Neuronal stem cell (in vitro differentiated cells): ENCODE data around the gene FBXL20.
"Not testable (repeated sequence)": the region's sequence is repeated elsewhere in the genome, so short reads cannot be mapped to it uniquely, and the experiment has no call there.

Experiments
- DNase-seq: peaks from one replicate; pipeline ENCODE4 v3.0.0-alpha.2; 2013; ENCODE audit warnings: low spot score
- H2AFZ ChIP-seq: one replicate; pipeline ENCODE4 v1.6.1; 2013; ENCODE audit warnings: mild to moderate bottlenecking, low read length, inconsistent platforms
- H2AK5ac ChIP-seq: 2 replicates; pipeline ENCODE4 v1.6.1; 2013; ENCODE audit warnings: low read depth, mild to moderate bottlenecking, inconsistent platforms, low read length, moderate library complexity, mixed read lengths
- H2BK120ac ChIP-seq: 2 replicates; pipeline ENCODE4 v1.6.1; 2013; ENCODE audit warnings: low read depth, mild to moderate bottlenecking, inconsistent platforms, low read length, moderate library complexity, mixed read lengths
- H2BK12ac ChIP-seq: one replicate; pipeline ENCODE4 v1.6.1; 2013; ENCODE audit warnings: low read length, inconsistent platforms
- H2BK15ac ChIP-seq: 2 replicates; pipeline ENCODE4 v1.6.1; 2013; ENCODE audit warnings: mild to moderate bottlenecking, low read length, inconsistent platforms, mixed read lengths
- H2BK5ac ChIP-seq: one replicate; pipeline ENCODE4 v1.6.1; 2013; ENCODE audit warnings: inconsistent platforms, mild to moderate bottlenecking, low read length, moderate library complexity
- H3K14ac ChIP-seq: one replicate; pipeline ENCODE4 v1.6.1; 2013; ENCODE audit warnings: low read length, inconsistent platforms
- H3K18ac ChIP-seq: 2 replicates; pipeline ENCODE4 v1.6.1; 2013; ENCODE audit warnings: low read length, inconsistent platforms
- H3K23ac ChIP-seq: 2 replicates; pipeline ENCODE4 v1.6.1; 2013; ENCODE audit warnings: low read depth, mild to moderate bottlenecking, mixed read lengths, low read length, inconsistent platforms; ENCODE audit not compliant: poor library complexity
- H3K27ac ChIP-seq: replicated peaks from 3 replicates; pipeline ENCODE4 v1.5.1; 2013; ENCODE audit warnings: low read length, inconsistent platforms
- H3K27me3 ChIP-seq, 3 experiments: 2 replicates each; pipeline ENCODE4 v1.6.1; 2013; ENCODE audit warnings: low read length in 3 of 3, mild to moderate bottlenecking in 2 of 3, inconsistent platforms in 1 of 3, low read depth in 1 of 3, mixed read lengths in 1 of 3, moderate library complexity in 1 of 3; ENCODE audit not compliant: control insufficient read depth in 3 of 3, insufficient read depth in 3 of 3
- H3K36me3 ChIP-seq, 2 donors: replicated peaks in 1 of 2; 2 replicates each; pipeline ENCODE4 v1.6.1; 2013; ENCODE audit warnings: low read length in 2 of 2; ENCODE audit not compliant: control insufficient read depth in 2 of 2, insufficient read depth in 2 of 2
- H3K4ac ChIP-seq: 2 replicates; pipeline ENCODE4 v1.6.1; 2013; ENCODE audit warnings: inconsistent platforms, mild to moderate bottlenecking, low read length, moderate library complexity
- H3K4me1 ChIP-seq, 2 donors: 1 replicate in 1 of 2; 2 replicates in 1 of 2; pipeline ENCODE4 v1.6.1; 2013; ENCODE audit warnings: low read length in 2 of 2, low read depth in 1 of 2; ENCODE audit not compliant: control insufficient read depth in 2 of 2, insufficient read depth in 1 of 2
- H3K4me2 ChIP-seq: one replicate; pipeline ENCODE4 v1.6.1; 2013; ENCODE audit warnings: mild to moderate bottlenecking, low read length, inconsistent platforms; ENCODE audit not compliant: insufficient read depth, poor library complexity, severe bottlenecking
- H3K4me3 ChIP-seq, 2 donors: 2 replicates each; pipeline ENCODE4 v1.5.1; 2013; ENCODE audit warnings: low read length in 2 of 2, mild to moderate bottlenecking in 2 of 2, inconsistent platforms in 1 of 2, moderate library complexity in 1 of 2
- H3K79me1 ChIP-seq: one replicate; pipeline ENCODE4 v1.6.1; 2013; ENCODE audit warnings: low read depth, mild to moderate bottlenecking, inconsistent platforms, low read length, moderate library complexity
- H3K9ac ChIP-seq: one replicate; pipeline ENCODE4 v1.6.1; 2013; ENCODE audit warnings: mild to moderate bottlenecking, low read depth, low read length, inconsistent platforms; ENCODE audit not compliant: poor library complexity
- H3K9me3 ChIP-seq, 2 donors: replicated peaks in 1 of 2; 2 replicates each; pipeline versions ENCODE3 to v1.6.1; 2013; ENCODE audit warnings: low read length in 2 of 2, mild to moderate bottlenecking in 2 of 2, inconsistent platforms in 1 of 2, low read depth in 1 of 2, mixed read lengths in 1 of 2, moderate library complexity in 1 of 2; ENCODE audit not compliant: control insufficient read depth in 2 of 2, insufficient read depth in 1 of 2
- H4K8ac ChIP-seq: one replicate; pipeline ENCODE4 v1.6.1; 2013; ENCODE audit warnings: low read depth, mild to moderate bottlenecking, inconsistent platforms, low read length, moderate library complexity
- H4K91ac ChIP-seq: one replicate; pipeline ENCODE4 v1.6.1; 2013; ENCODE audit warnings: low read length, low read depth, mild to moderate bottlenecking, inconsistent platforms; ENCODE audit not compliant: poor library complexity
- WGBS, 2 donors: extraction: QIAGEN DNeasy Blood & Tissue Kit; methylation state at CpG; one replicate each; pipeline ENCODE4 v1.1.7; 2013; ENCODE audit warnings: missing lambda C conversion rate in 2 of 2, mixed read lengths in 1 of 2; ENCODE audit not compliant: insufficient read length in 2 of 2, insufficient replicate concordance in 1 of 2; ENCODE audit errors: extremely low coverage in 2 of 2; 5-methylcytosine and 5-hydroxymethylcytosine counted together

The FBXL20 gene

GRCh38 chr17:39261286-39261685, 140.1 kb downstream of the FBXL20 start:
- Histone ChIP-seq H3K27ac (no peak overlapping the region), H3K79me1 (no peaks in the 10 kb centered on the region)
- WGBS, 2 donors: no CpG with 5 or more reads among the region's 7 CpGs

GRCh38 chr17:39252788-39253460, 148.5 kb downstream of the FBXL20 start:
- no peak overlapping the region for H2BK5ac ChIP-seq
- no peak overlapping the region for H2BK15ac ChIP-seq
- no peak overlapping the region for H3K18ac ChIP-seq
- no peak overlapping the region for H4K8ac ChIP-seq
- H2BK120ac ChIP-seq: no peak overlapping the region
- WGBS, 2 donors: no CpG with 5 or more reads among the region's 7 CpGs
- H4K91ac ChIP-seq: no peak overlapping the region
- no peaks in the 10 kb centered on the region for H3K9me3 ChIP-seq
- H3K27ac ChIP-seq: no peak overlapping the region
- H2BK12ac ChIP-seq: no peak overlapping the region
- DNase-seq: no peak
- no peaks in the 10 kb centered on the region for H3K27me3 ChIP-seq
- no peaks in the 10 kb centered on the region for H3K4me1 ChIP-seq
- no peak overlapping the region for H3K23ac ChIP-seq
- H2AK5ac ChIP-seq: no peak overlapping the region
- H3K9ac ChIP-seq: no peak overlapping the region
- H3K36me3 ChIP-seq: peaks cover 7 to 41% of the 10 kb centered on the region in 2 donors
- H3K4me3 ChIP-seq: no peak overlapping the region
- H3K14ac ChIP-seq: no peak overlapping the region
- H2AFZ ChIP-seq: no peak overlapping the region
- no peak overlapping the region for H3K4me2 ChIP-seq
- no peak overlapping the region for H3K4ac ChIP-seq
- no peaks in the 10 kb centered on the region for H3K79me1 ChIP-seq

More at GRCh38 chr17:39261286-39261685, 140.1 kb downstream of the FBXL20 start:
- Histone ChIP-seq H4K8ac (no peak overlapping the region), H3K23ac (no peak overlapping the region), H3K4ac (no peak overlapping the region), H3K27me3 (no peaks in the 10 kb centered on the region), H3K4me3 (no peak overlapping the region), H2BK12ac (no peak overlapping the region), H2AFZ (no peak overlapping the region), H3K4me1 (no peaks in the 10 kb centered on the region), H3K4me2 (no peak overlapping the region), H4K91ac (no peak overlapping the region), H3K36me3 (peaks cover 16 to 91% of the 10 kb centered on the region in 2 donors), H3K9ac (no peak overlapping the region), H2AK5ac (no peak overlapping the region), H3K18ac (no peak overlapping the region), H3K14ac (no peak overlapping the region), H2BK5ac (no peak overlapping the region), H2BK15ac (no peak overlapping the region), H2BK120ac (no peak overlapping the region), H3K9me3 (no peaks in the 10 kb centered on the region)
- DNase-seq: no peak

DNA sequence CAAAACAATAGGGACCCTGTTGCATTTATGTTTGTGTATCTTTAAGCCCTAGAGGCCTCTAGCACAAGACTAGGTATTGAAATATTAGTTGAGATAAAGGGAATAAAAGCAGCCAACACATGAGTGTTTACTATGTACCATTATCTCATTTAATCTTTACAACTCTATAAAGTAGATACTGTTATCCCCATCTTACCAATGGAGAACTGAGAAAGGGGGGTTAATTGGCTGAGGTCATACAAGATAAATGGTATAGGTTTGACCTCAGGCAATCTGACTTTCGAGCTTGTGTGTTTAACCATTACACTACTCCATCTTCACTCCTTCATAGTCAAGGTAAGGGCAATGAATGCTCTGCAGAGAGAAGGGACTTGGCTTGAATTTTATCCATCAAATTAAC, 149.4 kb downstream of the FBXL20 start:
- Histone ChIP-seq H3K36me3 (peaks cover 5 to 33% of the 10 kb centered on the region in 2 donors), H3K14ac (no peak overlapping the region), H4K8ac (no peak overlapping the region), H2AK5ac (no peak overlapping the region), H3K9me3 (no peaks in the 10 kb centered on the region), H3K4me2 (no peak overlapping the region), H3K4me1 (no peaks in the 10 kb centered on the region), H3K9ac (no peak overlapping the region), H2BK120ac (no peak overlapping the region), H3K18ac (no peak overlapping the region), H3K27ac (no peak overlapping the region), H2AFZ (no peak overlapping the region), H3K4me3 (no peak overlapping the region), H4K91ac (no peak overlapping the region), H3K23ac (no peak overlapping the region), H2BK12ac (no peak overlapping the region), H3K4ac (no peak overlapping the region), H3K79me1 (no peaks in the 10 kb centered on the region), H2BK5ac (no peak overlapping the region), H3K27me3 (no peaks in the 10 kb centered on the region), H2BK15ac (no peak overlapping the region)
- no peak for DNase-seq
- no CpG with 5 or more reads among the region's 1 CpG for whole genome bisulfite sequencing, 2 donors

DNA sequence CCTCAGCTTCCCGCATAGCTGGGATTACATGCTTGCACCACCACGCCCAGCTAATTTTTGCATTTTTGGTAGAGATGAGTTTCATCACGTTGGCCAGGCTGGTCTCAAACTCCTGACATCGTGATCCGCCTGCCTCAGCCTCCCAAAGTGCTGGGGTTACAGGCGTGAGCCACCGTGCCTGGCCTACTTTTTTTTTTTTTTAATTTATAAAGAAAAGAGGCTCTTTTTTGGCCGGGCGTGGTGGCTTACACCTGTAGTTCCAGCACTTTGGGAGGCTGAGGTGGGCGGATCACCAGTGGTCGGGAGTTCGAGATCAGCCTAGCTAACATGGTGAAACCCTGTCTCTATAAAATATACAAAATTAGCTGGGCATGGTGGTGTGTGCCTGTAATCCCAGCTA, 151.3 kb downstream of the FBXL20 start:
- not testable (repeated sequence) for H2AFZ ChIP-seq, H3K4ac ChIP-seq, H3K23ac ChIP-seq, H3K4me1 ChIP-seq, DNase-seq, H4K8ac ChIP-seq, H3K9me3 ChIP-seq, H3K4me3 ChIP-seq, H3K27me3 ChIP-seq, H2BK15ac ChIP-seq, H3K27ac ChIP-seq, H2BK12ac ChIP-seq, H2BK120ac ChIP-seq, H3K14ac ChIP-seq, H3K18ac ChIP-seq, H2BK5ac ChIP-seq, H3K4me2 ChIP-seq, H3K79me1 ChIP-seq, H4K91ac ChIP-seq, H2AK5ac ChIP-seq, H3K9ac ChIP-seq
- H3K36me3 ChIP-seq: peaks cover 5 to 22% of the 10 kb centered on the region in 2 donors
- WGBS, 2 donors: no CpG with 5 or more reads among the region's 12 CpGs
